Breast epithelium (tissue), 3 donors: ENCODE results near the gene CLDN25.

ENCODE experiments used
- POLR2A ChIP-seq: fragments of 450-650 bp; IDR thresholded peaks from one replicate; pipeline ENCODE4 v1.6.1; 2016; ENCODE audit warnings: antibody characterized with exemption, mild to moderate bottlenecking, moderate library complexity
- POLR2AphosphoS5 ChIP-seq, 3 donors: sonication (generic); formaldehyde crosslinking; IDR thresholded peaks; one replicate each; pipeline ENCODE4 v1.6.1; 2017; ENCODE audit warnings: antibody characterized with exemption in 3 of 3
- TF ChIP-seq, protein P1 (sequence below), 3 donors: fragments of 450-650 bp; IDR thresholded peaks; one replicate each; pipeline ENCODE4 v1.5.1; 2016 to 2017; ENCODE audit warnings: antibody characterized with exemption in 3 of 3, mild to moderate bottlenecking in 3 of 3, moderate library complexity in 3 of 3

DNA sequence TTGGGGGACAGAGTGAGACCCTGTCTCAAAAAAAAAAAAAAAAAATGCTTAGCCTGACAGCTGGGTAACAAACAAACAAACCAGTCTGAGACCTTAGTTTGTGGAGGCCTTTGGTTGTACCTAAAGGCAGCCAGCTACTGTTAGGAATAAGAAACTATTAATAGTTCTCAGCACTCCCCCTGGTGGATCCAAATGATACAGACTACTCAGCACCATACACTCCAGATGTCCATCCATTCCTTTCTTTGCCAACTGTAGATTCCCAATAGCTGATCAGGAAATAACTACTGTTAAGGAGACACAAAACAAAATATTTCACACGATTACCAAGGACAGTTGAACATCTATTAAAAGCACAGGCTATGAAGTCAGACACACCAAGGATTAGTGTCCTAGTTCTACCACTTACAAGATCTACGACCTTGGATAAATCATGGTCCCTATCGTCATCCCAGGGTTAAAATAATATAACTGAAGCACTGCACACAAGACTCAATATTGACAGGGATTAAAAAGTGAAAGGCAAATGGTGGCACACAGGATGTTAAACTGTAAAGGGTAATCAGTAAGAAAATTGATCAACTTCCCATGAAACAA lies 17.2 kb downstream of the CLDN25 start:
- TF ChIP-seq, protein P1, sequence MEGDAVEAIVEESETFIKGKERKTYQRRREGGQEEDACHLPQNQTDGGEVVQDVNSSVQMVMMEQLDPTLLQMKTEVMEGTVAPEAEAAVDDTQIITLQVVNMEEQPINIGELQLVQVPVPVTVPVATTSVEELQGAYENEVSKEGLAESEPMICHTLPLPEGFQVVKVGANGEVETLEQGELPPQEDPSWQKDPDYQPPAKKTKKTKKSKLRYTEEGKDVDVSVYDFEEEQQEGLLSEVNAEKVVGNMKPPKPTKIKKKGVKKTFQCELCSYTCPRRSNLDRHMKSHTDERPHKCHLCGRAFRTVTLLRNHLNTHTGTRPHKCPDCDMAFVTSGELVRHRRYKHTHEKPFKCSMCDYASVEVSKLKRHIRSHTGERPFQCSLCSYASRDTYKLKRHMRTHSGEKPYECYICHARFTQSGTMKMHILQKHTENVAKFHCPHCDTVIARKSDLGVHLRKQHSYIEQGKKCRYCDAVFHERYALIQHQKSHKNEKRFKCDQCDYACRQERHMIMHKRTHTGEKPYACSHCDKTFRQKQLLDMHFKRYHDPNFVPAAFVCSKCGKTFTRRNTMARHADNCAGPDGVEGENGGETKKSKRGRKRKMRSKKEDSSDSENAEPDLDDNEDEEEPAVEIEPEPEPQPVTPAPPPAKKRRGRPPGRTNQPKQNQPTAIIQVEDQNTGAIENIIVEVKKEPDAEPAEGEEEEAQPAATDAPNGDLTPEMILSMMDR (IDR thresholded peaks at IDR 0.05), result peak; percentile 34 to 66 (median 62)
- TF ChIP-seq POLR2A (no peak), POLR2AphosphoS5 (IDR thresholded peaks at IDR 0.05) (no peak)
